ENCODE data around the gene TAB2. TPM values are rescaled to one million over a fixed set of nuclear protein-coding genes. Genes with fewer than 3 reads are reported as not detected.
A peak's percentile ranks its signal among the peaks of the same experiment; 100 is the strongest.

TAB2 gene
- total and polyA plus RNA-seq, 9 of the 15 experiments (the other 6 are each of a cell fraction or from before 2014, with no cell fraction given), result 9.1 to 38.3 (median 18.6) TPM

DNA sequence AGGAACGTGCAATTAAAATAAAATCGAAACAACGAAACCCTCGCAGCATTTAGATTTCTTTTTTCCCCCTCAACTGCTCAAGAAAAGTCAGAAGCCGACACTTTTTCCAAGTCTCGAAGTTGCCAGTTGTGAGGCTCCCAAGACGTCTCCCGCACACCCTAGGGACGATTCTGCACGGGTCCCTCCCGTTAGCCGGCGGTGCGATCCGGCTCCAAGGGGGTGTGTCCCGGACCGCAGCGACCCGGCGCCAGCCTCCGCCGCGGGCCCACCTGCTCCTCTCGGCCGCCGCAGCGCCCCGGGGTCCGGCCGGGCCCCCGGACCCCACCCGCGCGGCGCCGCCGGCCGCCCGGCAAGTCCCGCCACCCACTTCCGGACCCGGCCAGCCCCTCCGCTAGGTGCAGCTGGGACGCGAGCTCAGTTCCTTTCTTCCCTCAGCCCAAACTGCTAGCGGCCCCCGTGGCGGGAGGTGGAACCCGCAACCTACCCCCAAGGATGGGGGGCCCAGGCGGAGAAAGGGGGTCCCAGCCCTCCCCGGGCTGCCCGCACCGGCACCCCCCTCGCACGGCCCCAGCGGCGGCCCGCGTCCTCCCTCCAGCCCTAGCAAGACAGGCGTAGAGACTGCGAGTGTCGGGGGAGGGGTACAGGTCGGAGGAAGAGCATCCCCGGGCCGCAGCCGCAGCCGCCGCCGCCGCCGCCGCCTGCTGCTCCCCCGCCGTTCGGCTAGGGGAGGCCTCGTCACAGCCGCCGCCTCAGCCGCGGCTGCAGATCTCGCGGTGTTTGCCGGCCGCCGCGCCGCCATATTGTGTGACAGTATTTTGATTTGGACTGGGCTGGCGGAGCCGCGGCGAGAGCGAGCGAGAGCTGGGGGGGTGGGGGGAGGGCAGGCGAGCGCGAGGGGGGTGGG is 520 bp upstream of the TAB2 start (continued):
- TF ChIP-seq, protein P1, sequence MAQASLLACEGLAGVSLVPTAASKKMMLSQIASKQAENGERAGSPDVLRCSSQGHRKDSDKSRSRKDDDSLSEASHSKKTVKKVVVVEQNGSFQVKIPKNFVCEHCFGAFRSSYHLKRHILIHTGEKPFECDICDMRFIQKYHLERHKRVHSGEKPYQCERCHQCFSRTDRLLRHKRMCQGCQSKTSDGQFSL (CRISPR knock-in tag; IDR thresholded peaks at IDR 0.05), result peak; percentile 61
- TF ChIP-seq, protein P1 (tag; IDR thresholded peaks at IDR 0.05), result peak in 1 of 2 experiments; percentile 90; a peak in 1 of 4 replicates
- TF ChIP-seq GABPB1 (CRISPR knock-in tag; IDR thresholded peaks at IDR 0.05) (peak; percentile 61; the same call in 1 of the 2 replicates), TSHZ1 (CRISPR knock-in tag; IDR thresholded peaks at IDR 0.05) (no peak), ZNF77 (CRISPR knock-in tag; IDR thresholded peaks at IDR 0.05) (no peak)
